ENCODE data around the gene SLC27A5. TPM values are rescaled to one million over a fixed set of nuclear protein-coding genes. Genes with fewer than 3 reads are reported as not detected.

Gene SLC27A5
- total and polyA plus RNA-seq, 10 donors = 6.0 to 26.8 (median 8.6) TPM

GRCh38 chr19:58499021-58499927 lies 12.5 kb downstream of the SLC27A5 start:
- Histone ChIP-seq H3K27me3 (replicated peaks in 1 of 7) (no peaks in the 10 kb centered on the region), H3K36me3 (no peaks in the 10 kb centered on the region), H3K4me1 (peaks cover 9 to 29% (median 17%) of the 10 kb centered on the region in 6 donors), H3K27ac (peak overlapping the region; percentile 74 to 91 (median 86)), H3K9me3 (peaks cover 0 to 20% (median 6%) of the 10 kb centered on the region in 8 donors), H3K4me3 (peak overlapping the region; percentile 40 to 75 (median 50))
- TF ChIP-seq CTCF (IDR thresholded peaks at IDR 0.05 in 8 of 11, conservative IDR thresholded peaks at IDR 0.05 in 3 of 11) (peak in 7 of 11 experiments; percentile 27 to 50 (median 34)), POLR2A (IDR thresholded peaks at IDR 0.05) (no peak), POLR2AphosphoS5 (IDR thresholded peaks at IDR 0.05) (peak; percentile 92 to 94 (median 92))
- 2 to 4% (median 3%) methylated on average over 32 to 60 of the region's 60 CpGs for WGBS, 5 donors
- intact Hi-C loops (cut with DNase I; ENCODE audit: low total_unique reads) = no loop called here
- peak; percentile 98 for DNase-seq

GRCh38 chr19:58498316-58499020 lies 13.3 kb downstream of the SLC27A5 start:
- WGBS, 5 donors = 52 to 63% (median 62%) methylated on average over 14 to 22 of the region's 22 CpGs
- Histone ChIP-seq H3K27me3 (replicated peaks in 1 of 7) (no peaks in the 10 kb centered on the region), H3K27ac (peak overlapping the region in 7 of 8 donors; percentile 74 to 91 (median 87)), H3K36me3 (no peaks in the 10 kb centered on the region), H3K4me3 (peak overlapping the region; percentile 40 to 75 (median 50)), H3K4me1 (peaks cover 9 to 29% (median 17%) of the 10 kb centered on the region in 6 donors), H3K9me3 (peaks cover 0 to 20% (median 6%) of the 10 kb centered on the region in 8 donors)
- peak; percentile 80 for DNase-seq
- intact Hi-C loops (cut with DNase I; ENCODE audit: low total_unique reads) = no loop called here
- TF ChIP-seq CTCF (IDR thresholded peaks at IDR 0.05 in 8 of 11, conservative IDR thresholded peaks at IDR 0.05 in 3 of 11) (no peak), POLR2A (IDR thresholded peaks at IDR 0.05) (no peak), POLR2AphosphoS5 (IDR thresholded peaks at IDR 0.05) (no peak)

- WGBS, 5 donors = 88 to 97% (median 91%) methylated on average over 8 of the region's 8 CpGs
- Histone ChIP-seq H3K27ac (no peak overlapping the region), H3K9me3 (peaks cover 0 to 20% (median 6%) of the 10 kb centered on the region in 8 donors), H3K4me1 (peaks cover 9 to 29% (median 17%) of the 10 kb centered on the region in 6 donors), H3K27me3 (replicated peaks in 1 of 7) (no peaks in the 10 kb centered on the region), H3K4me3 (no peak overlapping the region), H3K36me3 (no peaks in the 10 kb centered on the region)
- intact Hi-C loops (cut with DNase I; ENCODE audit: low total_unique reads) = no loop called here
- DNase-seq = no peak
- TF ChIP-seq CTCF (IDR thresholded peaks at IDR 0.05 in 8 of 11, conservative IDR thresholded peaks at IDR 0.05 in 3 of 11) (no peak), POLR2AphosphoS5 (IDR thresholded peaks at IDR 0.05) (no peak), POLR2A (IDR thresholded peaks at IDR 0.05) (no peak)
These were observed 14.1 kb downstream of the SLC27A5 start for GRCh38 chr19:58497634-58498170.
